NCI-H2196 treated with DMSO at 0.1 percent for 48 hours (cell line): ENCODE results near the gene METTL1.

Source experiments
- DNase-seq: peaks from one replicate; lab custom pipeline; 2025; ENCODE audit not compliant: unreplicated experiment; lab: John Stamatoyannopoulos, UW

METTL1 gene

GRCh38 chr12:57755454-57756372, 16.2 kb downstream of the METTL1 start:
- DNase-seq, result no peak

GRCh38 chr12:57755194-57755453, 16.8 kb downstream of the METTL1 start:
- no peak for DNase-seq

GRCh38 chr12:57754411-57755193, 17.3 kb downstream of the METTL1 start, which contains the start of gene MARCHF9:
Gene MARCHF9, plus strand, starts transcription at chr12:57755103. Its CDS starts 426 bp downstream, at chr12:57755529.
- DNase-seq, result peak; percentile 85

- DNase-seq, result no peak
These were observed 18.1 kb downstream of the METTL1 start for GRCh38 chr12:57753756-57754337.

GRCh38 chr12:57752668-57753000, 19.3 kb downstream of the METTL1 start:
- DNase-seq, result no peak

- peak; percentile 99 for DNase-seq
These were observed 19.9 kb downstream of the METTL1 start, which contains the start of gene CDK4 for GRCh38 chr12:57751788-57752667. Gene CDK4, minus strand, starts transcription at chr12:57752310. Its CDS starts 593 bp downstream, at chr12:57751717.

- DNase-seq, result no peak
These were observed 20.5 kb downstream of the METTL1 start for GRCh38 chr12:57751432-57751787.

- DNase-seq, result no peak
These were observed 21.1 kb downstream of the METTL1 start for GRCh38 chr12:57750561-57751431.

GRCh38 chr12:57749061-57749460, 22.8 kb downstream of the METTL1 start:
- DNase-seq, result no peak

- DNase-seq, result no peak
These were observed 25.9 kb downstream of the METTL1 start for GRCh38 chr12:57746025-57746424.

GRCh38 chr12:57745485-57745881, 26.4 kb downstream of the METTL1 start:
- no peak for DNase-seq

GRCh38 chr12:57744777-57745484, 27.0 kb downstream of the METTL1 start, which contains the start of gene TSPAN31:
Gene TSPAN31, plus strand, starts transcription at chr12:57745039. Its CDS starts 116 bp downstream, at chr12:57745155.
- peak; percentile 96 for DNase-seq

GRCh38 chr12:57744194-57744776, 27.6 kb downstream of the METTL1 start:
- DNase-seq, result no peak

GRCh38 chr12:57743769-57744168, 28.1 kb downstream of the METTL1 start:
- no peak for DNase-seq

GRCh38 chr12:57741844-57742738, 29.8 kb downstream of the METTL1 start:
- DNase-seq, result no peak

- DNase-seq, result no peak
These were observed 30.5 kb downstream of the METTL1 start for GRCh38 chr12:57741413-57741789.

GRCh38 chr12:57740656-57741412, 31.1 kb downstream of the METTL1 start:
- no peak for DNase-seq
